Peyer's patch (tissue), 4 donors: ENCODE measurements around the gene MAST4. TPM values are rescaled to one million over a fixed set of nuclear protein-coding genes. Genes with fewer than 3 reads are reported as not detected.

Experiments
- DNase-seq, 3 donors: peaks; one replicate each; pipeline ENCODE4 v3.0.0-alpha.2; 2017 to 2019
- H3K27ac ChIP-seq, 4 donors: fragments of 200-600 bp; sonication (generic); one replicate each; pipeline ENCODE4 v1.5.1; 2016 to 2019
- H3K27me3 ChIP-seq, 2 donors: fragments of 200-600 bp; sonication (generic); one replicate each; pipeline ENCODE4 v1.5.1; 2019
- H3K36me3 ChIP-seq, 3 donors: fragments of 200-600 bp; sonication (generic); one replicate each; pipeline ENCODE4 v1.5.1; 2016 to 2019
- H3K4me1 ChIP-seq, 4 donors: fragments of 200-600 bp; sonication (generic); one replicate each; pipeline ENCODE4 v1.5.1; 2016 to 2019
- H3K4me3 ChIP-seq, 4 donors: fragments of 200-600 bp; sonication (generic); 1 replicate in 3 of 4; 2 replicates in 1 of 4; pipeline ENCODE4 v1.5.1; 2016 to 2019; ENCODE audit warnings: mild to moderate bottlenecking in 1 of 4
- H3K9me3 ChIP-seq, 4 donors: fragments of 200-600 bp; sonication (generic); one replicate each; pipeline ENCODE4 v1.5.1; 2016 to 2019; ENCODE audit warnings: mild to moderate bottlenecking in 1 of 4
- CTCF ChIP-seq, 6 experiments: fragments of 450-650 bp in 4 of 6; fragments of 200-600 bp in 2 of 6; sonication (generic) in 1 of 6; IDR thresholded peaks; one replicate each; pipeline ENCODE4 v1.5.1; 2017 to 2019; ENCODE audit warnings: antibody characterized with exemption in 6 of 6, mild to moderate bottlenecking in 3 of 6, moderate library complexity in 1 of 6
- POLR2A ChIP-seq, 2 donors: fragments of 450-650 bp; IDR thresholded peaks; one replicate each; pipeline ENCODE4 v1.5.1; 2017; ENCODE audit warnings: antibody characterized with exemption in 2 of 2, mild to moderate bottlenecking in 2 of 2, moderate library complexity in 2 of 2
- total RNA-seq, 4 donors: library from RNA; depleted of rRNA; stranded (reverse); fragments of >200 nt; gene quantifications; one replicate each; pipeline ENCODE4 v1.1.0, GENCODE V29; 2016

Gene MAST4
- total RNA-seq, 4 donors from 2014 or later: 20.2 to 23.1 (median 21.4) TPM

GRCh38 chr5:67111779-67112178, 515.6 kb downstream of the MAST4 start:
- no peak overlapping the region for H3K27ac ChIP-seq
- no peaks in the 10 kb centered on the region for H3K27me3 ChIP-seq
- H3K9me3 ChIP-seq: no peaks in the 10 kb centered on the region
- no peak for TF ChIP-seq CTCF (IDR thresholded peaks at IDR 0.05)
- DNase-seq: no peak
- no peak overlapping the region for H3K4me3 ChIP-seq
- H3K4me1 ChIP-seq: no peaks in the 10 kb centered on the region
- peaks cover 0 to 29% (median 0%) of the 10 kb centered on the region in 3 donors for H3K36me3 ChIP-seq

- H3K4me3 ChIP-seq: no peak overlapping the region
- H3K4me1 ChIP-seq: no peaks in the 10 kb centered on the region
- no peak overlapping the region for H3K27ac ChIP-seq
- no peaks in the 10 kb centered on the region for H3K27me3 ChIP-seq
- H3K9me3 ChIP-seq: no peaks in the 10 kb centered on the region
- peaks cover 0 to 34% (median 0%) of the 10 kb centered on the region in 3 donors for H3K36me3 ChIP-seq
- no peak for DNase-seq
- TF ChIP-seq CTCF (IDR thresholded peaks at IDR 0.05) (no peak), POLR2A (IDR thresholded peaks at IDR 0.05) (no peak)
Measured at GRCh38 chr5:67115246-67115645, 519.1 kb downstream of the MAST4 start.

- Histone ChIP-seq H3K27ac (no peak overlapping the region), H3K4me3 (no peak overlapping the region), H3K27me3 (no peaks in the 10 kb centered on the region), H3K4me1 (no peaks in the 10 kb centered on the region), H3K36me3 (peaks cover 0 to 30% (median 0%) of the 10 kb centered on the region in 3 donors), H3K9me3 (no peaks in the 10 kb centered on the region)
- TF ChIP-seq CTCF (IDR thresholded peaks at IDR 0.05): no peak
- TF ChIP-seq POLR2A (IDR thresholded peaks at IDR 0.05): no peak
- no peak for DNase-seq
Measured at GRCh38 chr5:67115817-67116216, 519.6 kb downstream of the MAST4 start.

- no peaks in the 10 kb centered on the region for H3K4me1 ChIP-seq
- H3K4me3 ChIP-seq: no peak overlapping the region
- H3K36me3 ChIP-seq: peaks cover 0 to 15% (median 0%) of the 10 kb centered on the region in 3 donors
- no peaks in the 10 kb centered on the region for H3K9me3 ChIP-seq
- H3K27ac ChIP-seq: no peak overlapping the region
- TF ChIP-seq CTCF (IDR thresholded peaks at IDR 0.05) (no peak), POLR2A (IDR thresholded peaks at IDR 0.05) (no peak)
- no peaks in the 10 kb centered on the region for H3K27me3 ChIP-seq
- no peak for DNase-seq
Measured at GRCh38 chr5:67118050-67118620, 521.9 kb downstream of the MAST4 start.

- Histone ChIP-seq H3K9me3 (no peaks in the 10 kb centered on the region), H3K36me3 (peaks cover 0 to 14% (median 0%) of the 10 kb centered on the region in 3 donors), H3K4me3 (no peak overlapping the region), H3K4me1 (no peaks in the 10 kb centered on the region), H3K27me3 (no peaks in the 10 kb centered on the region), H3K27ac (no peak overlapping the region)
- no peak for DNase-seq
- TF ChIP-seq POLR2A (IDR thresholded peaks at IDR 0.05) (no peak), CTCF (IDR thresholded peaks at IDR 0.05) (no peak)
Measured at GRCh38 chr5:67119010-67119409, 522.8 kb downstream of the MAST4 start.

- H3K9me3 ChIP-seq: no peaks in the 10 kb centered on the region
- H3K27ac ChIP-seq: no peak overlapping the region
- no peak for DNase-seq
- H3K27me3 ChIP-seq: no peaks in the 10 kb centered on the region
- H3K4me3 ChIP-seq: no peak overlapping the region
- no peaks in the 10 kb centered on the region for H3K4me1 ChIP-seq
- TF ChIP-seq POLR2A (IDR thresholded peaks at IDR 0.05): no peak
- no peak for TF ChIP-seq CTCF (IDR thresholded peaks at IDR 0.05)
- H3K36me3 ChIP-seq: peaks cover 0 to 11% (median 0%) of the 10 kb centered on the region in 3 donors
Measured at GRCh38 chr5:67120032-67120431, 523.8 kb downstream of the MAST4 start.
